Muscle layer of duodenum (tissue), 2 donors: Measurements from ENCODE around the gene WWOX.

Experiments used
- H3K27ac ChIP-seq: one replicate; pipeline ENCODE4 v1.7.0; 2013; ENCODE audit warnings: mild to moderate bottlenecking, low read length
- H3K27me3 ChIP-seq: one replicate; pipeline ENCODE4 v1.7.0; 2013; ENCODE audit warnings: low read depth, mild to moderate bottlenecking, control low read depth, low read length
- H3K36me3 ChIP-seq, 2 donors: one replicate each; pipeline ENCODE4 v1.7.0; 2013; ENCODE audit warnings: low read length in 2 of 2, control low read depth in 1 of 2, mild to moderate bottlenecking in 1 of 2; ENCODE audit not compliant: insufficient read depth in 2 of 2, control insufficient read depth in 1 of 2
- H3K4me1 ChIP-seq, 2 donors: one replicate each; pipeline ENCODE4 v1.7.0; 2013; ENCODE audit warnings: low read length in 2 of 2, mild to moderate bottlenecking in 2 of 2, control low read depth in 1 of 2, moderate library complexity in 1 of 2; ENCODE audit not compliant: insufficient read depth in 2 of 2, control insufficient read depth in 1 of 2
- H3K4me3 ChIP-seq, 2 donors: one replicate each; pipeline ENCODE4 v1.7.0; 2013; ENCODE audit warnings: low read length in 2 of 2, low read depth in 1 of 2, mild to moderate bottlenecking in 1 of 2
- H3K9me3 ChIP-seq, 2 donors: one replicate each; pipeline ENCODE4 v1.7.0; 2013; ENCODE audit warnings: low read length in 2 of 2, control low read depth in 1 of 2, mild to moderate bottlenecking in 1 of 2; ENCODE audit not compliant: control insufficient read depth in 1 of 2
- donor health status: healthy.

Gene WWOX

GRCh38 chr16:78254841-78255240, 155.4 kb downstream of the WWOX start:
- no peak overlapping the region for H3K4me3 ChIP-seq

GRCh38 chr16:78256686-78257375, 157.4 kb downstream of the WWOX start:
- Histone ChIP-seq H3K27ac (no peak overlapping the region), H3K36me3 (no peaks in the 10 kb centered on the region), H3K4me3 (no peak overlapping the region), H3K4me1 (no peaks in the 10 kb centered on the region), H3K9me3 (no peaks in the 10 kb centered on the region), H3K27me3 (no peaks in the 10 kb centered on the region)

More at GRCh38 chr16:78254841-78255240, 155.4 kb downstream of the WWOX start:
- Histone ChIP-seq H3K27ac (no peak overlapping the region), H3K9me3 (no peaks in the 10 kb centered on the region), H3K4me1 (no peaks in the 10 kb centered on the region), H3K36me3 (no peaks in the 10 kb centered on the region), H3K27me3 (no peaks in the 10 kb centered on the region)

DNA sequence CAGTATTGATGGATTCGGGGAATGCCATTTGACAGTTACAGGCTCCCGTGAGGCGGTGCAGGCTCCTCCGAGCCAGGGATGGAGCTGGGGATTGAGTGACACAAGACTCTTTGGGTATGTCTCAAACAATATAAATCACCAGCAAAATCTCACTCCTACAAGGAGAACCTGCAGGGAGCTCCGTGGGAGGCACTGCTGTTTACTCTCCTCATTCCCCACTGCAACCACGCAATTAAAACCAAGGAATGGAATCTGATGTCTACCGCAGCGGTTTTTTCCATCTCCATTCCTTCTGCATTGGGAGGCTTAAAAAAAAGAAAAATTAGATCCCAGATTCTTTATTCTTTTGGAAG, 157.9 kb downstream of the WWOX start:
- Histone ChIP-seq H3K9me3 (no peaks in the 10 kb centered on the region), H3K27ac (no peak overlapping the region), H3K36me3 (no peaks in the 10 kb centered on the region), H3K4me1 (no peaks in the 10 kb centered on the region), H3K27me3 (no peaks in the 10 kb centered on the region), H3K4me3 (no peak overlapping the region)

DNA sequence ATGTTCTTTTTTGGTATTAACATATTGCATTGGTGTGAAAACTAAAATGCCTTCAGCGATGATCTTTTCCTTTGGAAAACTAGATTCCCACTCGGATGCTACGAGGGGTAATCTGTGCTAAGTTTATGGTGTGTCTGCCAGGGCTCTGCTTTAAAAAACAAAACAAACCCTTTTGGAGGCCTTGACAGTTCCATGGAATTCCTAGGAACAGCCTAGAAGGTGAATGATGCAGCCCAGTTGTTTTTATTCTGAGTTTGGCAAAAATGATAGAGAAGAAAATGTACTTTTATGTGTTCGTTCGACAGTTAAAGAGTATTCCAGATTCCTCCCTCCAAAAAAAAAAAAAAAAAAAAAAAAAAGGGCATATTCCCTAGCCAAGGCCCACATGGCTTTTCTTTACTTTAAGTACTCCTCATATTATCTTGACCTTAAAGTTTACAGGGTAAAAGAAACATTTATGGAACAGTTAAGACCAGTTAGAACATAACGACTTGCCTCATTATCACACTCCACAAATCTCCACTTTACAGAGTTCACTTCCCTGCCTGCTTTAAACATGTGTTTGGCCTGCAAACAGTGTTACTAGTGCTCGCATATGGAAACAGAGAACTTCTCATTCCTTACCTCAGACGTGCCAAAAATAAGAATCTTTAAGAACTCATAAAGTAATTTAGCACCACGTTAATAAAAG, 159.1 kb downstream of the WWOX start:
- Histone ChIP-seq H3K4me3 (no peak overlapping the region), H3K4me1 (no peaks in the 10 kb centered on the region), H3K27ac (no peak overlapping the region), H3K27me3 (no peaks in the 10 kb centered on the region), H3K36me3 (no peaks in the 10 kb centered on the region), H3K9me3 (no peaks in the 10 kb centered on the region)

GRCh38 chr16:78259873-78260272, 160.4 kb downstream of the WWOX start:
- peaks cover 0 to 8% of the 10 kb centered on the region in 2 donors for H3K9me3 ChIP-seq
- peaks cover 0 to 5% of the 10 kb centered on the region in 2 donors for H3K36me3 ChIP-seq

GRCh38 chr16:78264642-78265041, 165.2 kb downstream of the WWOX start:
- Histone ChIP-seq H3K27me3 (no peaks in the 10 kb centered on the region), H3K9me3 (peaks cover 0 to 8% of the 10 kb centered on the region in 2 donors), H3K4me1 (no peaks in the 10 kb centered on the region), H3K4me3 (no peak overlapping the region), H3K27ac (no peak overlapping the region), H3K36me3 (peaks cover 0 to 5% of the 10 kb centered on the region in 2 donors)

More at GRCh38 chr16:78259873-78260272, 160.4 kb downstream of the WWOX start:
- Histone ChIP-seq H3K4me1 (no peaks in the 10 kb centered on the region), H3K4me3 (no peak overlapping the region), H3K27me3 (no peaks in the 10 kb centered on the region), H3K27ac (no peak overlapping the region)

DNA sequence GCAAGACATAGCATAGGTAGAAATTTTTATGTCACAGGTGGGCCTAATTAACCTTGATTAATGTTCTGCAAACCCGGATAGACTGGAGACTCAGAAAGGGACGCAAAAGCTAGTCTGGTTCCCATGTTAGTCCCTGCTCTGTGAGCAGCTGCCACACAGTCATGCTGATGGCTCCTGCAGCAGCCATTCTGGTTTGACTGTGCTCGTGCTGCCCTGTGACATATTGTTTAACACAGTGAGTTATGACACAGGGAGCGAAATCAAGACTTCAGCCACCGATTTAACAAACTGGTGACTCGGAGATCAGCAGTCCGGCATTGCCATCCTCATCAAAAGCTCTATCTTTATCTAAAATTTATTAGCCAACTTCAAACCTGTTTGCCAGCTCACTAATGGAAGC, 169.8 kb downstream of the WWOX start:
- Histone ChIP-seq H3K4me1 (no peaks in the 10 kb centered on the region), H3K9me3 (peaks cover 0 to 4% of the 10 kb centered on the region in 2 donors), H3K36me3 (peaks cover 0 to 4% of the 10 kb centered on the region in 2 donors), H3K4me3 (no peak overlapping the region), H3K27me3 (no peaks in the 10 kb centered on the region), H3K27ac (no peak overlapping the region)

DNA sequence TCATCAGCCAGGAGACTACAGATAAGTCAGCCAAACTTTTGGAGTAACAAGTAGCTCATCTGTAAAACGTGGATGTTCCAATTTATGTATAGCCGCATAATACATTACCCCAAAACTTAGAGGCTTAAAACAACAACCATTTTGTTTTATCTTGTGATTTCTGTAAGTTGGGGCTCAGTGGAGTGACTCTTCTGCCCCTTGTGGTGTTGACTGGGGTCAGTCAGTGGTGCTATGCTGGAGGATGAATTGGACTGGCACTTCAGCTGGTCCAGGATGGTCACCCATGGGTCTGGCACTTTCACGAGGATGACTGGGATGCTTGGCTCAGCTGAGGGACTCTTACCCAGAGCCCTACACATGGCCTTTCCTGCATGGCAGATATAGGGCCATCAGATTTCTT, 172.5 kb downstream of the WWOX start:
- H3K36me3 ChIP-seq, result no peaks in the 10 kb centered on the region
- H3K9me3 ChIP-seq, result no peaks in the 10 kb centered on the region
- no peaks in the 10 kb centered on the region for H3K27me3 ChIP-seq
- H3K4me1 ChIP-seq, result no peaks in the 10 kb centered on the region
- H3K27ac ChIP-seq, result no peak overlapping the region
- no peak overlapping the region for H3K4me3 ChIP-seq

DNA sequence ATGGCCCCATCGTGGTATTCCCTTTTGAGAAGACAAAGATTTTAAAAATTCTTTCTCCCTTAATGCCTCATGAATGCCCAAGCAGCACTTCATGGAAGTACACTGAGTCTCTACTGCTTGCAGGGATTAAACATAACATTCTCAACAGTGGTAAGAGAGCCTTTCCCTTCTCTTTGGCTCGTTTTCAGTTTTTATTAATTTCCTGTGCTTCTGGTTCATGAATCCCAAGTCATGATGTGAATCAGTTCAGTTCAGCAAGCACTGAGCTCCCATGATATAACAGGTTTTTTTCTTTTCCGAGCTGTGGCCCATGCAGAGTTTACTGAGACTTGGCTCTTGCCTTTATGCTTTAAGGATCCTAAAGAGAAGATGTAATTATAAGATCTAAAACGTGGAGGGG, 175.3 kb downstream of the WWOX start:
- H3K36me3 ChIP-seq, result no peaks in the 10 kb centered on the region
- H3K4me3 ChIP-seq, result no peak overlapping the region
- no peaks in the 10 kb centered on the region for H3K9me3 ChIP-seq
- no peaks in the 10 kb centered on the region for H3K4me1 ChIP-seq
- H3K27ac ChIP-seq, result no peak overlapping the region
- no peaks in the 10 kb centered on the region for H3K27me3 ChIP-seq

DNA sequence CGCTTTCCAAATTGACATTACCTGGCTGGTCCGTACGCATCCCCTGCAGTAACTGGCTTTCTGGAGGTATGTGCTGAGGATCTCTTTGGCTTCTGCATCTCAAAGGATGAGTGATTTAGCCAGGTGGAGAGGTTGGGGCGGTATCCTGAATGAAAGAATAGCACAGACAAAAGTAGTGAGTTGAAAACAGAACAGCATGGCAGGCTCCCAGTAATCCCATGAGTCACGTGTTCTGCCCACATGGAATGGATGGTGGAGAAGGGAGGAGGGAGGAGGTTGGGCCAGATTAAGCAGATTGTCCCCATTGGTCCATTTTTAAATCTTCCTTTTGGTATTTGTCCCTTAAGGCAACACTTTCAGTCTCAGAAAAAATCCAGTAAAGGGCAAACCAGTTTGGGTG, 176.0 kb downstream of the WWOX start:
- no peaks in the 10 kb centered on the region for H3K36me3 ChIP-seq
- no peaks in the 10 kb centered on the region for H3K4me1 ChIP-seq
- H3K4me3 ChIP-seq, result no peak overlapping the region
- no peaks in the 10 kb centered on the region for H3K9me3 ChIP-seq
- H3K27ac ChIP-seq, result no peak overlapping the region
- H3K27me3 ChIP-seq, result no peaks in the 10 kb centered on the region

DNA sequence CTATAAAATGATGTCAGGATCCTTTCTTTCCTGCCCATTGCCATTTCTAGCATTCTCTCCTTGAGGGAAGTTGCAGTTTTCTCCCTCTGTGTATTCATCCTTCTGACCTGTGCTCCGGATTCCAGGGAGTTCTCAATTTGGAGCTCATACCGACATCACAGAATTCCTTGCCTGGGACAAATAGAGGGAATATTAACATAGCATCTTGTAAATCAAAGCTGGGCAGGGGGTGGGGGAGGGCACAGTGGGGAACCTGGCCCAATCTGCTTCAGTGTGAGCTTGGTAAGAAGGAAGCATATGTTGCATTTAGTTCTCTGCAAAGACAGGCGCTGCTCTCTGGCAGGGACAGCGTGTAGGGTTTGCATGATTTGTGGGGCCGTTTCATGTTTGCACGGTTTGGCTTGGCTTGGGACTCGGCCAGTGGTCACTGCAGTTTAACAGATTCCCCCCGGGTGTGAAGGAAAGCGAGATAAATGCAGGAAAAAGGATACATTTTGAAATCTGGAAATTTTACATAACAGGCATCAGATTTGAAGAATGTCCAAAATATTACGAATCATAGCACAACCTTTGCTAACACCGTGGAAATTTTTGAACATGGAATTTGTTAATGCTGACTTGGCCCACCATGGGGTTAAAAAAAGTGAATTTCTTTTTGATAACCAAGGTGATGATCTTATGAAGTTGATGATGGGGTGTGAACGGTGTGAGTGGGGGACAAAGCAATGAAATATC, 178.0 kb downstream of the WWOX start:
- no peaks in the 10 kb centered on the region for H3K36me3 ChIP-seq
- H3K27ac ChIP-seq, result no peak overlapping the region
- H3K27me3 ChIP-seq, result no peaks in the 10 kb centered on the region
- H3K4me3 ChIP-seq, result no peak overlapping the region
- H3K4me1 ChIP-seq, result no peaks in the 10 kb centered on the region
- no peaks in the 10 kb centered on the region for H3K9me3 ChIP-seq
